Activated T-helper 9 cell treated with anti-CD3 and anti-CD28 coated beads, Interleukin-2, amount 50 U/mL, for 16 hours (primary cell): ENCODE results near the gene AAK1.
A peak's percentile ranks its signal among the peaks of the same experiment; 100 is the strongest.
"Not testable (repeated sequence)": the region's sequence is repeated elsewhere in the genome, so short reads cannot be mapped to it uniquely, and the experiment has no call there.

Source experiments
- DNase-seq: peaks from one replicate; pipeline ENCODE4 v3.0.0-alpha.2; 2020; ENCODE audit warnings: low read depth

AAK1 gene

DNA sequence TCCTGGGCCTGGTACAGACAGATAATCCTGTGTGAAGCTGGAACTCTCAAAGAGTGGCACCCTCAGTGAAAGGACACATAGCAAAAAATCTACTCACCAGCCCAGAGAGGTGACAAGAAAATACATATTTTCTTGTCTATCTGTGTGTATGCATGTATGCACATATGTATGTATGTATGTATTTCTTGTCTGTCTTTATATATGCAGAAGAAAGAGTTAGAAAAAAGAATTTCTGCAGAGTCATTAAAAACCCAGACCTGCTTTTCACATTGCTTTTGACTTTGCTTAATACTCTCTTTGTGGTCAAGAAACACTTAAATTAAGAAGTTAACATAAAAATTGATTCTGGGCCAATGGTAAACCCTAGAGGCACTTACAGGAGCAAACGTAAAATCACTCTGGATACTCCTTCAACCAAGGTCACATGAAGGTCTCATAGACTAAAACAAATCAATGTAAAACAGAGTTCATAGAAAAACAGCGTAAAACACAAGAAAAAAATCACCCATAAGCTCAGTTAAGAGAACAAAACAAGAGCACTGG, 16.5 kb upstream of the AAK1 start:
- DNase-seq = no peak

DNA sequence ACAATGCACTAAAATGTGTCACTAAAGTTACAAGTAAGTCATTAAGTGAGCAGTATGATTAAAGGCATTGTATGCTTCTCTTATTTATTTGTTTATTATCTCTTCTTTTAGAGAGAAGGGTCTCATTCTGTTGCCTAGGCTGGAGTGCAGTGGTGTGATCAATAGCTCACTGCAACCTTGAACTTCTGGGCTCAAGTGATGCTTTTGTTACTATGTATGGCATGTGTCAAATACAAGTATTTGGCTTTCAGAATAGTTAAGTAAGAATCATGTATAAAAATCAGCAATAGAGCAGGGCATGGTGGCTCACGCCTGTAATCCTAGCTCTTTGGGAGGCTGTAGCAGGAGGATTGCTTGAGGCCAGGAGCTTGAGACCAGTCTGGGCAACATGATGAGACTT, 15.8 kb upstream of the AAK1 start:
- DNase-seq = no peak

DNA sequence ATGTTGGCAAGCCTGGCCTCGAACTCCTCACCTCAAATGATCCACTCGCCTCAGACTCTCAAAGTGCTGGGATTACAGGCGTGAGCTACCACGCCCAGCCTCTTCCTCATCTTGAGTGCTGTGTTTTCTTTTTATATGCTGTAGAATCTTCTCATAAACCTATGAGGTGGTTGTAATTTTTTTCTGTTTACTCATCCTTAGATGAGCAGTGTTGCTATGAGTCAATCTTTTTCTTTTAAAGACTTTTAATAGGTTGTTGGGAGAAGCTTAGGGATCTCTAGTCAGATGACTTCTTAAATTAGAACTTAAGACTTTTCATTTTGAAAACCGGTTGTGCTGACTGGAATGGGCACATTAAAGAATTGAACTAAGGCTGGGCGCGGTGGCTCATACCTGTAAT, 8.7 kb upstream of the AAK1 start:
- DNase-seq = no peak

DNA sequence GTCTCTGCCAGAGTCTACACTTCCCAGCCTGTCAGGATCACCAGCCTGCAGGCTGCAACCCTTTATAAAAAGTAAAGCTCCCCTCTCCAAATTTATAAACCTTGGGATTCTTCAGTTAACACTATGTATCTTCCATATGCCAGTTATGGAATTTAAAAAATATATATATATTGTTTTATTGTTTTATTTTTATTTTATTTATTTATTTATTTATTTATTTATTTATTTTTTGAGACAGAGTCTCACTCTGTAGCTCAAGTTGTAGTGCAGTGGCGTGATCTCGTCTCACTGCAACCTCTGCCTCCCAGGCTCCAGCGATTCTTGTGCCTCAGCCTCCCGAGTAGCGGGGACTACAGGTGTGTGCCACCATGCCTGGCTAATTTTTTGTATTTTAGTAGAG, 3.7 kb upstream of the AAK1 start:
- DNase-seq = not testable (repeated sequence)

DNA sequence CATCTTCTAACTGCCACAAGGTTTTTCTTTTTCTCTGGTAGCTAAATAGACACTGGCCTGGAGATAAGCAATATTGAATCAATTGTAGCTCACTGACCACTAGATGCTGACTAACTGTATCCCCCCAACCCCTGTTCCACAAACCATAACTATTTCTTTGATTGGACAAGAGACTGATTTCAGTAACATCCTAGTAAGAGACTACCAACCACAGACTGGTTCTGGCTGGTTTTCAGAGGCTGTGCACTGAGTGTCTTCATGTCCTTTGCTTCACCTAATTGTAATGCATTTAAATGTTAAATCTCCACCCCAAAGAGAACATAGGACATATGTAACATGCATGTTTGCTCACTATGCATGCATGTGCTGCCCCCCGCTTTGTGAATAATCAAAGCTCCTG, 3.2 kb upstream of the AAK1 start:
- no peak for DNase-seq

DNA sequence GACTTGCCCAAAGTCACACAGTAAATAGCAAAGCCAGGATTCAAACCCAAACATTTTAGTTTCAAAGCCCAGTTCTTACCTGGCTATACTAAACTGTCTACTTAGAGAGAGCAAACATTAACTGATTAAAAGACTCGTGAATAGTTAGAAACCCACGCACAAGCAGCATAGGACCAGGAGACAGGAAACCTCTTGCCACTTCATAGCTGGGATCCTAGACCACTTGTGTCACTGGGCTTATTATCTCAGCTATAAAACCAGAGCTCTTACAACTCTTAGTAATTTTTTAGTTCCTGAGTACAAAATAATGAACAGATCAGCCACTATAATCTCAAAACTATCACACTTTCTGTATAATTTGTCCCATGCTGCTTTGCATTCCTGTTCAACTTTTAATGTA, 2.4 kb upstream of the AAK1 start:
- no peak for DNase-seq

DNA sequence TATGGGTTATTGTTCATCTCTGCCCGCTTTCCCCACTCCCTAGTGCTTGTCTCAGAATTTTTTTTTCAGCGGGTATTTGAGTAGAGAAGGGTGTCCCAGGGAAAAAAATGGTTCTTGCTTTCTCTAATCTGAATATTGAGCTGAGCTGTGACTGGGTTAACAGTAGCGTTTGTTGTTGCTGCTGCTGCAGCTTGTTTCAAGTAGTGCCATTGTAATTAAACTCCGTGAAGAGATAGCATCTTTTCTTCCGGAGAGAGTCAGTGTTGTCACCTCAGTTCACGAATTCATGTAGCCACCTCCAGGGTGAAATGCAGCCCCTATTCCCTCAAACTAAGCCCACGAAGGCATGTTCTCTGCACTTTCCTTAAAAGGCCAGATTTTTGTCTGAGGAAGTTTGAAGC, 1.5 kb upstream of the AAK1 start:
- no peak for DNase-seq

DNA sequence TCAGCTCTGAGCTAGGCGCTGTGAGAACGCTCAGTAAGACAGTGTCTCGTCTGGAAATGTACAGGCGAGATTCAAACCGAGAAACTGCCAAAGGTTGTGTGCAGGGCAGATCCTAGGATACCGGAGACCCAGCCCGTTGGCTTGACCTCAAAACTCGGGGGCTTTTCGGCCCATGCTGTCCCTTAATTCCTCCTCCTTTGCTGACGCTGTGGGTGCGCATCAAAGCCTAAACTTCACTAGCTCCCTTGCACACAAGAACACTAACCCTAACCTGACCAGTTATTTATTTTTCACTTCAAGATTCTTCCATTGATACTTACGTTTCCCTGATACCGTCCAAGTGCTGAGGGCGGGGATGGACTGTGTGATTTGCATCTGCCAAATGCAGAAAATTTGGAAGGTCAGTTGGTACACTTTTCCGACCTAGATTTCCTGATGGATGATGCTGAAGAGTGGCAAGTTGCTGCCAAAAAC, 1.0 kb upstream of the AAK1 start:
- no peak for DNase-seq

DNA sequence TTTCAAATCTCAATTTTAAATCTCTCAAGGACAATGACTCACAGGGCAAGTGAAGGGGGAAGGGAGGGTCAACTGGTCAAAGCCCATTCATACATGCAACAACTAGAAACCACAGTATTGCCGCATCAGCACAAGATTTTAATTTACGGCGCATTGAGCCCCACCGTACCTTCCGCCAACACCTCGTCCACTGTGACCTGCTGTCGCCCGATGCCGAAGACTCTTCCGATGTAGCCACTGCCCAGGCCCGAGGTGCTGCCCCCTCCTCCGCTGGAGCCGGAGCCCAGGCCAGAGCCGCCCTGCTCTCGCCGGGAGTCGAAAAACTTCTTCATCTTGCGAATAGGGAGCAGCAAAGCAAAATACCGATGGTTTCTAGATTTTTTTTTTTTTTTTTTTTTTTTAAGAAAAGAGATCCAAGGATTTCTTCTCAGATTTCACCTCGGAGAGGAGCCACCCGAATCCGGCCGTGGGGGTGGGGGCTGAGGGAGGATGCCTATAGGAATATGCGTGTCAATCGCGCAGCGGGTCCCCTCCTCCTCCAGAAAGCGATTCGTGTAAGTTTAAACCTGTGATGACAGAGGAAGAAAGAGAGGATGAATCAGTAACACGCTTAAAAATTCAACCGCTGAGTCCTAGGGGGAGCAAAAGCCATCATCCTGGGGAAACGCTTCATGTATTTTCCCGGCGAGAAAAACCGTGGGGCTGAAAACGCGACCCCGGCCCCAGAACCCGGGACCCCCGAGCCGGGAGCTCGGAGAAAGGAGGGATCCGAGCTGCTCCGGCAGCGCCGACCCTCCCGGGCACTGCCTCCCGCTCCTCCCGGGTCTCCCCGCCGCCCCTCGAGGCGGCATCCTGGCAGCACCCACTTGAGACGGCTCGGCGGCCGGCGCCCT, 584 bp downstream of the AAK1 start:
- peak; percentile 51 for DNase-seq

DNA sequence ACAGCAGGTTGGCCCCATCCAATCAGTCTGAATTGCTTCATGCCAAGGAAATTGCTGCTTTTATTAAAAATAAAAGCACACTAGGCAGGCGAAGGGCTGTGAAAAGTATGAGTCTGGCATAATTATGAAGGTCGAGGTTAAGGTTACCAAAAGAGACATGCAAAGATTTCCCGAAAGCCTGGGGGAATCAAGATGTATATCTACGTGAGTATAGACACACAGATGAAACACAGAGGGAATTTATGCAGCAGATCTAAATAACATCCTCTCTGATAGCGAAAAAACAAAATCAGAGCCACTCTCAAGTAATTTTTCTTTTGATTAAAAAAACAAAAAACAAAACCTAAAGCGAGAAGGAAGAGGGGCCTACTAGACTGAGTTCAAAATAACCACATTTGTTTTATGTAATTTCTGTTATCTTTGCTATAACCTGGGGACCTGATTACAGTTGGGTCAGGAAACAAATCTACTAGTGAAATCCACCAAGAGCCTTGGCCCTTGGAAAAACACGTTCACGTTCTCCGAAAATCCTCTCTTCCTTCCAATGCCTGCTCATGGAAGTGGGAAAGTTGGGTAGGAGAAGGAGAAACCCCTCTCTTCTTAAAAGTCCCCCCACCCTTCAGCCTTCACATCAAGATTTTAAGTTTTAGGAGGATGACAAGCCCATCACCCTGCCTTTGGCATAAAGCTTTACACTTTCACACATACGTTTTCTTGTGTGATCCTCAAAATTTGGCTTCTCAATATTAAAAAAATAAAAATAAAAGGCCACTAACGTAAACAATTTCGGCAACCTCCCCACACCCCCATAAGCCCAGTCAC, 1.4 kb downstream of the AAK1 start:
- no peak for DNase-seq

DNA sequence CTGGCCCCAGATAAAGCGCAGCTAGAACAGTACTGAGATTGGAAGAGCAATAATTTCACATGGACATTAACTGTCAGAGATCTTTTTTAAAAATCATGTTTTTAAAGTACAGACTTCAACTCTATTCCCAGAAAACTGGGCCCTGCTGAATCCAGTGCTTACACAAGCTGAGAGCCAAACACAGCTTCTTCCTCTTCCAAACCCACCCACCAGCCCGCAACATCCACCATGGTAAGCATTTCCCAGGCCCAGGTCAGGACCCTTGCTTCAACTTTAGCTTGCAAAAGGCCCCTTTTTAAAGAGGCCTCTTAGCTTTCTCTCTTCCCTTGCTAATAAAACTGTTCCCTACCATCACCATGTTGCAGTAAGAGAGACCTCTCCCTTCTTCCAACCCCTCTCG, 2.1 kb downstream of the AAK1 start:
- DNase-seq = no peak

DNA sequence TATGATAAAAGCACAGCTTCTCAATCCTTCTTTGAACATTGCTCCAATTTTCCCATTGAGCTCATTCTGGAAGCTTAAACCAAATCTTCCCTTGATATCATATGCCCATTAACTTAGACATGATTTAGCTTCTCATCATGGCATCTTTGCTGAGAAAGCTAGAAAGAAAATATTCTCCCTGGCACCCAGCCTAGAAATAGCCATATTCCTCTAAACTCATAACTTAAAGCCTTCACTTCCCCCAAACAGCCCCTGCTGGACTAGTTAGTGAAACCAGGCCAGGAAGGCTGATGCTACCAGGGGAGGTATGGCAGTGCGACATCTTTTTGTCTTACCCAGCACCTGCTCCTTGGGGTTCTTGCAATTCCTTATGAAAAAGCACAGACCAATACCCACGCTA, 4.3 kb downstream of the AAK1 start:
- DNase-seq = no peak

DNA sequence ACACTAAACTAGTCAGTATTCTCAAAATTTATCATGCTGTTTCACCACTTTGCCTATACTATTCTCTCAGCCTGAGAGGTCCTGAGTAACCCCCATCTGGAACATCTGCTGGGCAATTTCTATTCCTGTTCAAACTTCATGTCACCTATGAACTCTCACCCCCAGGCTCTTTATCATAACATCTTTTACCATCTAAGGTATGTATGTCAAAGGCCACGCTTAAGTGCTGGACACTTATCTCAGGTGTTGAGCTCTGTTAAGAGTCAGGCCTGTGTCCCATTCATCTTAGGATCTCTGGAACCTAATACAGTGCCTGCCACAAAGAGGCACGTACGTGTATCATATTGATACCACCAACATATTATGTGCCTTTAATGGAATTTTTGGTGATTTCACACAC, 4.9 kb downstream of the AAK1 start:
- DNase-seq = no peak

DNA sequence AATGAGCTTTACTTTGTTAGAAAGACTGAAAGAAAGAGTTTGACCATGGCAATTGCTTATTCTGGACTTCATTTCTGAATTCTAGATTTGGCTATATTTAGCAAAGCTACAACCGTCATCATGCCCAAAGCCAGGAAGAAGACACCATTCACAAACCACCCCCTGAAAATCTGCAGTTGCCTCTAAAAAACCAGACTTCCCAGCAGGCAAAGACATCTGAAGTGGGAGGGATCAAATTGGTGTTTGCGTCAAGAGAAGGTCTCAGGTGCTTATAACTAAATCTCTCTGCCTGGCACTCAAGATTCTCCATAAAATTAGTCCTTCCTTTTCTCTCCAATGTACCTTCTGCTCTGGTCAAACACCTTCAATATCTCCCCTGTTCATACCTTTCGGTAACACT, 5.6 kb downstream of the AAK1 start:
- DNase-seq = no peak

DNA sequence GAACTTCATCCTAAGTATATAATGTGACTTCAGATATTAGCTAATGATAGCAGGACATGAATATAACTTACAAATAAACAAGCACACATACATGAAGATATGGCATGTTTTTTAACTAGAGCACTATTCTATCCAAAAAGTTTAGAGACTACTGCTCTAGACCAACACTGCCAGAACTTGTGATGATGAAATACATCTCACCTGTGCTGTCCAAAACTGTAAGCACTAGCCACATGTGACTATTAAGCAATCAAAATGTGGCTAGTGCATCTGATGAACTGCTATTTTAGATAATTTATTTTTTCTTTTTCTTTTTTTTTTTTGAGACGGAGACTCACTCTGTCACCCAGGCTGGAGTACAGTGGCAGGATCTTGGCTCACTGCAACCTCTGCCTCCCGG, 7.1 kb downstream of the AAK1 start:
- DNase-seq = no peak

DNA sequence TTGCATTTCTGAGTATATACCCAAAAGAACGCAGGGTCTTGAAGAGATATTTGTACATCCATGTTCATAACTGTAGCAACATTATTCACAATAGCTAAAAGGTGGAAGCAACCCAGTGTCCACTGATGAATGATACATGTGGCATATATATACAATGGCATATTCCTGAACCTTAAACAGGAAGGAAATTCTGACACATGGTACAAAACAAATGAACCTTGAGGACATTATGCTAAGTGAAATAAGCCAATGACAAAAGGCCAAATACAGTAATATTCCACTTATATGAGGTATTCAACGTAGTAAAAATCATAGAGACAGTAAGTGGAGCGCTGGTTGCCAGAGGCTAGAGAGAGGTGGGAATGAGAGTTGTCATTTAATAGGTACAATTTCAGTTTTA, 8.1 kb downstream of the AAK1 start:
- DNase-seq = no peak

DNA sequence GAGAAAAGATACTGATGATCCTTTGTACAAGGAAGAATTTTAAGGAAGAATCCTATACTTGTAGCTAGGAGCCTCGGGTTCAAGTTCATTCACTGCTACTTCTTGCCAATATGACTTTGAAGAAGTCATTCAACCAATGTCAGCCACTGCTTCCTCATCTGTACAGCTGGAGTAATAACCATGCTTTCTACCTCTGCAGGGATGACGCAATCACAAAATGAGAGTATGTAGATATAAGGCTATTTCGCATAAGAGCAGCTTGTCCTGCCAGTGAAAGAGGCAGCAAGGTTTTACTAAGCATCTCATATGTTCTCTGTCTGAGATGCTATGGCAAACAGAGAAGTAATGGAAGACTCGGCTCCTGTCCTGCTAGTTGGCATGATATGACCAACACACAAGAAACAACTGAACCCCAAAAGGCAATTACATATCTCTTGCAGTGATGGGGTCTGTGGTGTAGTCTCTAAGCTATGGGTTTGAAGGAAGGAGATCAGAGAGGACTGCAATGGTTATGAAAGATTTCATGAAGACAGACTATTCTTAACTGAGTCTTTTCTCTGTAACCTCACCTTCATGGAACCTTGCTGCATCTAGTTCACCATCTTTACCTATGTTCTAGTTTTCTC, 9.2 kb downstream of the AAK1 start:
- DNase-seq = no peak

DNA sequence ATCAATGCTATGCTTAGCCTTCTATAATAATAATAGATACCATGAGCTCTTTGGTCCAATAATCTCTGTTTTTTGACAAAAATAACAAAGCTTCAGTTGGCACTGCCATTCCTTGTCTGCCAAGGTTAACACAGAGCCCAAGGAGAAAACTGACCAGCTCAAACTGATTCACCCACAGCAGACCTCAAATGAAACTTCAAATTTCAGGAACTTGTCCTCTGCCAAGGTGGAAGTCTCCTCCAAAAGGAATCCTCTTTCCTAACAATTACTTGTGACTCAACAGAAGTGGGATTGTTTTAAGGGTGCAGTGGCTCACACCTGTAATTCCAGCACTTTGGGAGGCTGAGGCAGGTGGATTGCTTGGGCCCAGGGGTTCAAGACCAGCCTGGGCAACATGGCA, 12.1 kb downstream of the AAK1 start:
- DNase-seq = no peak

DNA sequence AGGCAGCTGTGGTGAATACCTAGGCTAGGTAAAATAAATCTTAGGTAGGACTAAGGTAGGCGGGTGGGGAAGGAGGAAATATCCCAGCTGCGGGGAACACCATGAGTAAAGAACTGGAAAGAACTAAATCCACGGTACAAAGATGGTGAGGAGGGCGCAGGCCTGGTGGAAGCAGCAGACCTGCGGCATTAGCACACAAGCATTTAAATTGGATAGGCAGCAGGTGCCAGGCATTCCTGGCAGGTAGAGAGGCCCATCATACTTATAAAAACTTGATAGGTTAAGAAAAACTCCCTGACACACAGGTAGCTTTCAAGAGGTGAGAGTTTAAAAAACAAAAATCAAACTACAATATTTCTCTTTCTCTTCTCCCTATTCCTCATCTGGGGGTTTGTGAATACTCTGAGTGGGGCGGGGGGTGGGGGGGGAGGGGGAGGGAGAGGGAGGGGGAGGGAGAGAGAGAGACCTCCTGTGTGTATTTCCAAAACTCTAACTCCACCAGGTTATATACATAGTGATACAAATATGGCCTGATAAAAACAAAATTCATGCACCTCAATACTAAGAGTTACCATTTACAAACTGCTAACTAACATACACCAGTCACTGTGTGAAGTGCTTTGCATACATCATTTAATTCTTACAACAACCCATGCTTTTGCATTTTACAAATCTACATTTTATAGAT, 13.5 kb downstream of the AAK1 start:
- DNase-seq = no peak

DNA sequence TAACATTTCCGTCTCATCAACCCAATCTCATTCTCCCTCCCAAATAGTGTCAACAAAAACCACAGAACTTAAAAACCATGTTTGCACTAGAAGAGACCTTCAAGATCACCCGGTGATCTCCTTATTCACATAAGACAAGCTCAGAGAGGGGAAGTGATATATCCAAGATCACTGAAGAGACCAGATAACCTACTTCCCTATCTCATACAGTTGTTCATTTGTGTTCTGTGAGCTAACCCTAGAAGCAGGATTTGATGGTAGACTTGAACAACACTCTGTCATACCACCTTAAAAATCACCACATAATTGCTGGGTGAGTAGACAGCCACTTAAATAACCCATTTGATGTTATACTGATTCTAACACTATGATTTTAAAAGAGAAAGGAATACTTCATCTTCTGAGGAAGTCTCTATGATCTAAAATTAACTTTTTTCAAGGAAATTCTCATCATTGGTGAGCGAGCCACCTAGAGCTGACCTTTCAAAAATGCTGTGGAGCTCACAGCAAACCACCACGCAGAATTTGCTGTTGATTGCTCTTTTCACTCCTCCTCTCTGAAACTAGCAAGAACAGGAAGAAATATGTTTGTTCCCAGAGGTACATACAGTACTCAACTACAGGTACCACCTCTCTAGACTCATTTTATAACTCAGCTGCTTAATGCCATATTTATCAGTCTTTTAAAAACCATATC, 15.1 kb downstream of the AAK1 start:
- no peak for DNase-seq

DNA sequence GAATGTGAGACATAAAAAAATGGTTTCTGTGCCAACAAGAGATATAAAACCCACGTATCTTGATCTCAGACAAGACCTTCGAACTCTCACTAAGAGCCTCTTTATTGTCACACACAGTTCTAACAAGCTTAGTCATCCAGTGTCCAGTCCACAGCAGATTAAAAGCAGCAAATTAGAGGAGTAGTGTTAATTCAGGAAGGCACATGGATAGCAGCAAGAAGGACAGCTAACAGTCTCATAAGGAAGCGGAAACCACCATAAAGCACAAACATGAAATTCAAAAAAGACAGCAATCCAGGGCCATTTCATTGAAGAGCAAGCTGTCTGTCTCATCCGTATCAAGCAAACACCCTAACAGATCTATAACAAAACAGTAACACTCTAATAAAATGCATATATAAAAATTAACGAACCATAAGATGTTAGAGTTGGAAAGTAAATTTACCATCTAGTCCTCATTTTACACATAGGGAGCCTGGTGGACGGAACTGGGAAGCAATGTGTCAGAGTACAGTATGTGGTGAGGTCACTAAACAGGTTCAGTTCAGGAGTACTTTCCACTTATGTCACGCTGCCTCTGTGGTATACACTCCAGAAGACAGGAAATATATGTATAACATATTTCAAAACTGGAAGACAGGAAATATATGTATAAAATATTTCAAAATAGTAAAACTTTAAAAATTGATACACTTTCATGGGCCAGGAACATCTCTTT, 18.3 kb downstream of the AAK1 start:
- no peak for DNase-seq
